ENCODE results near the gene PRRG1.
A peak's percentile ranks its signal among the peaks of the same experiment; 100 is the strongest.
"Not testable (repeated sequence)": the region's sequence is repeated elsewhere in the genome, so short reads cannot be mapped to it uniquely, and the experiment has no call there.

The PRRG1 gene

GRCh38 chrX:37378830-37379229, 29.7 kb downstream of the PRRG1 start:
- no peak for DNase-seq

- no peak for DNase-seq
Measured at GRCh38 chrX:37380256-37380655, 31.1 kb downstream of the PRRG1 start.

- peak; percentile 53 for DNase-seq
Measured at GRCh38 chrX:37380924-37381323, 31.8 kb downstream of the PRRG1 start.

GRCh38 chrX:37383313-37383712, 34.1 kb downstream of the PRRG1 start:
- DNase-seq: peak; percentile 26

- no peak for DNase-seq
Measured at GRCh38 chrX:37388413-37388812, 39.2 kb downstream of the PRRG1 start.

GRCh38 chrX:37405956-37406355, 56.8 kb downstream of the PRRG1 start:
- DNase-seq: peak; percentile 60

- no peak for DNase-seq
Measured at GRCh38 chrX:37407736-37408135, 58.6 kb downstream of the PRRG1 start.

- DNase-seq: no peak
Measured at GRCh38 chrX:37409278-37409677, 60.1 kb downstream of the PRRG1 start.

- peak; percentile 27 for DNase-seq
Measured at GRCh38 chrX:37420185-37420584, 71.0 kb downstream of the PRRG1 start.

GRCh38 chrX:37420756-37421155, 71.6 kb downstream of the PRRG1 start:
- no peak for DNase-seq

GRCh38 chrX:37424000-37424429, 74.9 kb downstream of the PRRG1 start:
- DNase-seq: peak; percentile 78

GRCh38 chrX:37425370-37425769, 76.2 kb downstream of the PRRG1 start:
- DNase-seq: peak; percentile 13

- not testable (repeated sequence) for DNase-seq
Measured at GRCh38 chrX:37428962-37429361, 79.8 kb downstream of the PRRG1 start.

- no peak for DNase-seq
Measured at GRCh38 chrX:37434362-37434761, 85.2 kb downstream of the PRRG1 start.

- DNase-seq: no peak
Measured at GRCh38 chrX:37437160-37437559, 88.0 kb downstream of the PRRG1 start.

- no peak for DNase-seq
Measured at GRCh38 chrX:37441377-37441776, 92.2 kb downstream of the PRRG1 start.

- no peak for DNase-seq
Measured at GRCh38 chrX:37445182-37445581, 96.0 kb downstream of the PRRG1 start.

- no peak for DNase-seq
Measured at GRCh38 chrX:37453821-37454220, 104.7 kb downstream of the PRRG1 start.

GRCh38 chrX:37454537-37455285, 105.5 kb downstream of the PRRG1 start:
- DNase-seq: peak; percentile 58

GRCh38 chrX:37455381-37455780, 106.2 kb downstream of the PRRG1 start:
- DNase-seq: no peak

GRCh38 chrX:37460285-37460684, 111.1 kb downstream of the PRRG1 start:
- DNase-seq: peak; percentile 1

GRCh38 chrX:37462346-37462745, 113.2 kb downstream of the PRRG1 start:
- no peak for DNase-seq

GRCh38 chrX:37468124-37468739, 119.1 kb downstream of the PRRG1 start:
- no peak for DNase-seq

GRCh38 chrX:37470711-37471110, 121.5 kb downstream of the PRRG1 start:
- DNase-seq: no peak

GRCh38 chrX:37472836-37473235, 123.7 kb downstream of the PRRG1 start:
- DNase-seq: no peak
